Measurements from ENCODE around the gene IKZF4.
A peak's percentile ranks its signal among the peaks of the same experiment; 100 is the strongest.

IKZF4 gene

GRCh38 chr12:56038022-56038655, 17.3 kb downstream of the IKZF4 start:
- Histone ChIP-seq H3K27ac (ENCODE audit: low read depth, low read length) (no peak overlapping the region), H4K20me1 (ENCODE audit: low read depth, low read length) (0 out of 2 replicates have a peak, but pooled peaks cover 6% of the 10 kb centered on the region), H3F3A (ENCODE audit: insufficient read depth) (peaks cover 6% of the 10 kb centered on the region), H3K9ac (ENCODE audit: low read length) (no peak overlapping the region), H3K9me2 (replicated peaks; ENCODE audit: insufficient read depth, low read length) (no peaks in the 10 kb centered on the region), H3K9me3 (ENCODE audit: insufficient read depth, low read length) (no peaks in the 10 kb centered on the region), H2AFZ (ENCODE audit: low read depth, low read length, severe bottlenecking) (no peak overlapping the region), H3K79me2 (ENCODE audit: insufficient read depth, low read length) (peaks cover 13% of the 10 kb centered on the region), H3K4me3 (ENCODE audit: insufficient read depth, low read length, poor library complexity, severe bottlenecking) (no peak overlapping the region), H3K27me3 (ENCODE audit: low read length) (no peaks in the 10 kb centered on the region), H3K4me2 (ENCODE audit: low read depth, low read length, poor library complexity, severe bottlenecking) (no peak overlapping the region), H3K36me3 (ENCODE audit: low read length) (peaks cover 7% of the 10 kb centered on the region)
- TF ChIP-seq CTCF (IDR thresholded peaks at IDR 0.05; ENCODE audit: insufficient read depth, low read length, poor library complexity, severe bottlenecking) (no peak), EZH2phosphoT487 (conservative IDR thresholded peaks at IDR 0.05; ENCODE audit: low read length) (no peak)

GRCh38 chr12:56040151-56040550, 19.3 kb downstream of the IKZF4 start:
- Histone ChIP-seq H3K27ac (ENCODE audit: low read depth, low read length) (no peak overlapping the region), H3K4me2 (ENCODE audit: low read depth, low read length, poor library complexity, severe bottlenecking) (no peak overlapping the region), H3K79me2 (ENCODE audit: insufficient read depth, low read length) (peaks cover 21% of the 10 kb centered on the region), H4K20me1 (ENCODE audit: low read depth, low read length) (0 out of 2 replicates have a peak, but pooled peaks cover 6% of the 10 kb centered on the region), H2AFZ (ENCODE audit: low read depth, low read length, severe bottlenecking) (no peak overlapping the region), H3K36me3 (ENCODE audit: low read length) (peaks cover 15% of the 10 kb centered on the region), H3K4me3 (ENCODE audit: insufficient read depth, low read length, poor library complexity, severe bottlenecking) (no peak overlapping the region), H3K9me2 (replicated peaks; ENCODE audit: insufficient read depth, low read length) (no peaks in the 10 kb centered on the region), H3K9me3 (ENCODE audit: insufficient read depth, low read length) (no peaks in the 10 kb centered on the region), H3F3A (ENCODE audit: insufficient read depth) (peaks cover 23% of the 10 kb centered on the region), H3K9ac (ENCODE audit: low read length) (no peak overlapping the region), H3K27me3 (ENCODE audit: low read length) (no peaks in the 10 kb centered on the region)
- TF ChIP-seq CTCF (IDR thresholded peaks at IDR 0.05; ENCODE audit: insufficient read depth, low read length, poor library complexity, severe bottlenecking) = no peak
- no peak for TF ChIP-seq EZH2phosphoT487 (conservative IDR thresholded peaks at IDR 0.05; ENCODE audit: low read length)

GRCh38 chr12:56040963-56041551, 20.2 kb downstream of the IKZF4 start:
- TF ChIP-seq EZH2phosphoT487 (conservative IDR thresholded peaks at IDR 0.05; ENCODE audit: low read length) = no peak
- no peak for TF ChIP-seq CTCF (IDR thresholded peaks at IDR 0.05; ENCODE audit: insufficient read depth, low read length, poor library complexity, severe bottlenecking)
- Histone ChIP-seq H3K36me3 (ENCODE audit: low read length) (peaks cover 15% of the 10 kb centered on the region), H3K4me3 (ENCODE audit: insufficient read depth, low read length, poor library complexity, severe bottlenecking) (peak overlapping the region; percentile 61), H3K4me2 (ENCODE audit: low read depth, low read length, poor library complexity, severe bottlenecking) (peak overlapping the region; percentile 94), H3K27me3 (ENCODE audit: low read length) (no peaks in the 10 kb centered on the region), H3K27ac (ENCODE audit: low read depth, low read length) (peak overlapping the region; percentile 66), H3F3A (ENCODE audit: insufficient read depth) (peaks cover 31% of the 10 kb centered on the region), H3K9ac (ENCODE audit: low read length) (peak overlapping the region; percentile 80), H4K20me1 (ENCODE audit: low read depth, low read length) (0 out of 2 replicates have a peak, but pooled peaks cover 6% of the 10 kb centered on the region), H3K79me2 (ENCODE audit: insufficient read depth, low read length) (peaks cover 21% of the 10 kb centered on the region), H3K9me3 (ENCODE audit: insufficient read depth, low read length) (no peaks in the 10 kb centered on the region), H2AFZ (ENCODE audit: low read depth, low read length, severe bottlenecking) (peak overlapping the region; percentile 97), H3K9me2 (replicated peaks; ENCODE audit: insufficient read depth, low read length) (no peaks in the 10 kb centered on the region)

All from SU-DHL-6 (cell line).